Central memory CD4-positive, alpha-beta T cell (primary cell): ENCODE data around the gene FLT4.

Experiments used
- DNase-seq: peaks from one replicate; pipeline ENCODE4 v3.0.0; 2022

Gene FLT4

GRCh38 chr5:180642181-180642775 is 7.1 kb downstream of the FLT4 start:
- no peak for DNase-seq

GRCh38 chr5:180641566-180641900 is 7.9 kb downstream of the FLT4 start:
- no peak for DNase-seq

GRCh38 chr5:180640861-180641565 is 8.4 kb downstream of the FLT4 start:
- DNase-seq: no peak

GRCh38 chr5:180640611-180640860 is 8.9 kb downstream of the FLT4 start:
- DNase-seq: no peak

GRCh38 chr5:180639741-180640610 is 9.4 kb downstream of the FLT4 start:
- no peak for DNase-seq

GRCh38 chr5:180639287-180639686 is 10.1 kb downstream of the FLT4 start:
- no peak for DNase-seq

GRCh38 chr5:180637962-180638680 is 11.3 kb downstream of the FLT4 start:
- no peak for DNase-seq

- no peak for DNase-seq
Measured at GRCh38 chr5:180636403-180637075, 12.9 kb downstream of the FLT4 start.

- no peak for DNase-seq
Measured at GRCh38 chr5:180636016-180636402, 13.4 kb downstream of the FLT4 start.

GRCh38 chr5:180633283-180634177 is 15.9 kb downstream of the FLT4 start:
- no peak for DNase-seq

- DNase-seq: no peak
Measured at GRCh38 chr5:180632768-180633167, 16.6 kb downstream of the FLT4 start.

GRCh38 chr5:180631549-180632383 is 17.6 kb downstream of the FLT4 start:
- no peak for DNase-seq

GRCh38 chr5:180630426-180630825 is 19.0 kb downstream of the FLT4 start:
- DNase-seq: no peak

- no peak for DNase-seq
Measured at GRCh38 chr5:180629831-180630382, 19.5 kb downstream of the FLT4 start.

GRCh38 chr5:180628827-180629750 is 20.3 kb downstream of the FLT4 start:
- no peak for DNase-seq

- no peak for DNase-seq
Measured at GRCh38 chr5:180628211-180628610, 21.2 kb downstream of the FLT4 start.

- DNase-seq: no peak
Measured at GRCh38 chr5:180627386-180628120, 21.8 kb downstream of the FLT4 start.

GRCh38 chr5:180626661-180627385 is 22.6 kb downstream of the FLT4 start:
- no peak for DNase-seq
